CD14-positive monocyte (primary cell): ENCODE results near the gene CCR4. TPM values are rescaled to one million over a fixed set of nuclear protein-coding genes. Genes with fewer than 3 reads are reported as not detected.

Experiments
- DNase-seq, 3 donors: peaks; one replicate each; pipeline ENCODE4 v3.0.0-alpha.2; 2011 to 2022
- H2AFZ ChIP-seq: 2 replicates; pipeline ENCODE4 v1.6.0; 2012; ENCODE audit warnings: mild to moderate bottlenecking, low read depth, low read length, inconsistent platforms; ENCODE audit not compliant: insufficient read depth, poor library complexity, severe bottlenecking
- H3K27ac ChIP-seq, 2 donors: 1 replicate in 1 of 2; 2 replicates in 1 of 2; pipeline ENCODE4 v1.5.1; 2012 to 2013; ENCODE audit warnings: low read length in 2 of 2, control low read depth in 1 of 2, inconsistent platforms in 1 of 2, low read depth in 1 of 2, mild to moderate bottlenecking in 1 of 2
- H3K27me3 ChIP-seq, 2 donors: one replicate each; pipeline versions ENCODE4 v1.6.0 to v1.6.1; 2011 to 2013; ENCODE audit warnings: low read length in 2 of 2; ENCODE audit not compliant: control insufficient read depth in 2 of 2, insufficient read depth in 2 of 2
- H3K36me3 ChIP-seq, 2 donors: replicated peaks in 1 of 2; 1 replicate in 1 of 2; 2 replicates in 1 of 2; pipeline versions ENCODE4 v1.5.1 to v1.6.1; 2012 to 2013; ENCODE audit warnings: low read length in 2 of 2, control low read depth in 1 of 2, inconsistent platforms in 1 of 2, mild to moderate bottlenecking in 1 of 2; ENCODE audit not compliant: insufficient read depth in 2 of 2, control insufficient read depth in 1 of 2
- H3K4me1 ChIP-seq, 2 donors: 1 replicate in 1 of 2; 2 replicates in 1 of 2; pipeline versions ENCODE4 v1.5.1 to v1.6.1; 2012 to 2013; ENCODE audit warnings: low read length in 2 of 2, control low read depth in 1 of 2, inconsistent platforms in 1 of 2, mild to moderate bottlenecking in 1 of 2, moderate library complexity in 1 of 2; ENCODE audit not compliant: insufficient read depth in 2 of 2, control insufficient read depth in 1 of 2
- H3K4me2 ChIP-seq: replicated peaks from 2 replicates; pipeline ENCODE3; 2012; ENCODE audit warnings: low read length, moderate library complexity, mild to moderate bottlenecking; ENCODE audit not compliant: poor library complexity, severe bottlenecking; ENCODE audit errors: extremely low read depth
- H3K4me3 ChIP-seq, 3 experiments: fragments of 200-600 bp in 1 of 3; sonication (generic) in 1 of 3; replicated peaks in 1 of 3; 1 replicate in 2 of 3; 2 replicates in 1 of 3; pipeline ENCODE4 v1.5.1; 2011 to 2013; ENCODE audit warnings: low read length in 3 of 3, mild to moderate bottlenecking in 3 of 3, control low read depth in 2 of 3, low read depth in 2 of 3, inconsistent platforms in 1 of 3, moderate library complexity in 1 of 3
- H3K79me2 ChIP-seq: 2 replicates; pipeline ENCODE4 v1.6.0; 2012; ENCODE audit warnings: mild to moderate bottlenecking, control low read depth, inconsistent platforms, low read length, moderate library complexity; ENCODE audit not compliant: insufficient read depth
- H3K9ac ChIP-seq: 2 replicates; pipeline ENCODE4 v1.6.0; 2017; ENCODE audit warnings: low read length, mild to moderate bottlenecking; ENCODE audit not compliant: insufficient read depth, poor library complexity, severe bottlenecking
- H3K9me3 ChIP-seq, 2 donors: replicated peaks in 1 of 2; 1 replicate in 1 of 2; 2 replicates in 1 of 2; pipeline versions ENCODE4 v1.5.1 to v1.6.1; 2012 to 2013; ENCODE audit warnings: low read length in 2 of 2, control low read depth in 1 of 2; ENCODE audit not compliant: control insufficient read depth in 1 of 2, insufficient read depth in 1 of 2
- H4K20me1 ChIP-seq: 2 replicates; pipeline ENCODE4 v1.6.0; 2012; ENCODE audit warnings: mild to moderate bottlenecking, low read length, control low read depth, moderate library complexity; ENCODE audit not compliant: insufficient read depth
- H3K27ac Mint-ChIP-seq, 7 donors: one replicate each; pipeline ENCODE4 v1.8.0; 2020; ENCODE audit warnings: mild to moderate bottlenecking in 7 of 7, mixed read lengths in 7 of 7, moderate library complexity in 6 of 7, inconsistent platforms in 2 of 7
- H3K27me3 Mint-ChIP-seq, 3 donors: one replicate each; pipeline ENCODE4 v1.8.0; 2021 to 2022; ENCODE audit warnings: low read depth in 3 of 3, mild to moderate bottlenecking in 3 of 3, mixed read lengths in 3 of 3, moderate library complexity in 3 of 3, inconsistent platforms in 1 of 3
- H3K36me3 Mint-ChIP-seq, 2 donors: one replicate each; pipeline ENCODE4 v1.8.0; 2020; ENCODE audit warnings: mixed read lengths in 2 of 2, inconsistent platforms in 1 of 2, mild to moderate bottlenecking in 1 of 2
- H3K4me1 Mint-ChIP-seq: one replicate; pipeline ENCODE4 v1.8.0; 2020; ENCODE audit warnings: mild to moderate bottlenecking, mixed read lengths
- H3K4me3 Mint-ChIP-seq, 2 donors: one replicate each; pipeline ENCODE4 v1.8.0; 2020; ENCODE audit warnings: mild to moderate bottlenecking in 2 of 2, mixed read lengths in 2 of 2, moderate library complexity in 1 of 2
- H3K9me3 Mint-ChIP-seq, 7 donors: one replicate each; pipeline ENCODE4 v1.8.0; 2020 to 2022; ENCODE audit warnings: mixed read lengths in 7 of 7, mild to moderate bottlenecking in 6 of 7, moderate library complexity in 6 of 7, inconsistent platforms in 2 of 7
- WGBS: methylation state at CpG from one replicate; pipeline ENCODE4 v1.1.5; 2013; ENCODE audit warnings: missing lambda C conversion rate; ENCODE audit not compliant: insufficient coverage; 5-methylcytosine and 5-hydroxymethylcytosine counted together
- intact Hi-C, 2 donors: fragments of 100-400 bp; cut with micrococcal nuclease; formaldehyde crosslinking; loops; one replicate each; pipeline versions ENCODE4 v1.15.0 to v1.15.1; 2023
- polyA plus RNA-seq, 3 donors: library from polyadenylated mRNA; depleted of rRNA in 1 of 3; unstranded in 2 of 3; stranded (reverse) in 1 of 3; fragments of 300-500 nt in 2 of 3; fragments of >200 nt in 1 of 3; fragmentation: Illumina TruSeq in 2 of 3; gene quantifications; 1 replicate in 2 of 3; 2 replicates in 1 of 3; pipeline ENCODE4 v1.2.3, GENCODE V29; 2012 to 2021
- TF ChIP-seq, protein P1 (sequence below): fragments of 200-600 bp; IDR thresholded peaks from one replicate; pipeline ENCODE4 v1.8.0; 2022; ENCODE audit warnings: antibody characterized with exemption, mild to moderate bottlenecking

Gene CCR4
- polyA plus RNA-seq, 3 donors, result 0.04 TPM; not detected in 2

DNA sequence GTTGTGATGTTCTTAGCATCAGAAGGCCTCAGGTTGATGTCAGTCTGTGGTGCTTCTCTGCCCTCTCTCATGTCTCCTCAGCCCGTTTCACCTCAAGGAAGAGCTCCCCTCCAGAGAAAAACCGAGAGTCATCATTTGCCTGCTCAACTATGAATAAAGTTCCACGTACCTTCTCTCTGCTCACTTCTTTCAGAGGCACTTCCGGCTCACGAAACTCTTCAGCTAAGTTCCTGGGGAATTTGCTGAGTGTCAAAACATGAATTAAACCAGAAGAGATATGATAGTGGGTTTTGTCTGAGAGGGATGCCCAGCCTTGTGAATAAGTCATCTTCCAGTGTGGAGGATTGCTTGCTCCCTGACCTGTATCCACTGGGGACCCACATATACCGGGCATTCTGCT is 37.7 kb downstream of the CCR4 start:
- DNase-seq, result no peak
- H3K36me3 Mint-ChIP-seq, result peaks cover under 1 to 6% of the 10 kb centered on the region in 2 donors
- no peaks in the 10 kb centered on the region for H4K20me1 ChIP-seq
- no peaks in the 10 kb centered on the region for H3K27me3 ChIP-seq
- no peak overlapping the region for H3K4me3 ChIP-seq
- H3K27me3 Mint-ChIP-seq, result peaks cover 1 to 3% (median 2%) of the 10 kb centered on the region in 3 donors
- H3K4me3 Mint-ChIP-seq, result no peak overlapping the region
- intact Hi-C loops, result no loop called here
- peaks cover 0 to 2% (median 0%) of the 10 kb centered on the region in 7 donors for H3K9me3 Mint-ChIP-seq
- H2AFZ ChIP-seq, result no peak overlapping the region
- H3K9me3 ChIP-seq, result no peaks in the 10 kb centered on the region
- H3K36me3 ChIP-seq, result no peaks in the 10 kb centered on the region
- no peak overlapping the region for H3K27ac Mint-ChIP-seq
- H3K27ac ChIP-seq, result no peak overlapping the region
- peaks cover 5% of the 10 kb centered on the region for H3K4me1 Mint-ChIP-seq
- H3K4me2 ChIP-seq, result no peak overlapping the region
- TF ChIP-seq, protein P1, sequence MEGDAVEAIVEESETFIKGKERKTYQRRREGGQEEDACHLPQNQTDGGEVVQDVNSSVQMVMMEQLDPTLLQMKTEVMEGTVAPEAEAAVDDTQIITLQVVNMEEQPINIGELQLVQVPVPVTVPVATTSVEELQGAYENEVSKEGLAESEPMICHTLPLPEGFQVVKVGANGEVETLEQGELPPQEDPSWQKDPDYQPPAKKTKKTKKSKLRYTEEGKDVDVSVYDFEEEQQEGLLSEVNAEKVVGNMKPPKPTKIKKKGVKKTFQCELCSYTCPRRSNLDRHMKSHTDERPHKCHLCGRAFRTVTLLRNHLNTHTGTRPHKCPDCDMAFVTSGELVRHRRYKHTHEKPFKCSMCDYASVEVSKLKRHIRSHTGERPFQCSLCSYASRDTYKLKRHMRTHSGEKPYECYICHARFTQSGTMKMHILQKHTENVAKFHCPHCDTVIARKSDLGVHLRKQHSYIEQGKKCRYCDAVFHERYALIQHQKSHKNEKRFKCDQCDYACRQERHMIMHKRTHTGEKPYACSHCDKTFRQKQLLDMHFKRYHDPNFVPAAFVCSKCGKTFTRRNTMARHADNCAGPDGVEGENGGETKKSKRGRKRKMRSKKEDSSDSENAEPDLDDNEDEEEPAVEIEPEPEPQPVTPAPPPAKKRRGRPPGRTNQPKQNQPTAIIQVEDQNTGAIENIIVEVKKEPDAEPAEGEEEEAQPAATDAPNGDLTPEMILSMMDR, result no peak
- H3K9ac ChIP-seq, result no peak overlapping the region
- H3K4me1 ChIP-seq, result no peaks in the 10 kb centered on the region
- no peaks in the 10 kb centered on the region for H3K79me2 ChIP-seq
- WGBS, result 93% methylated on average over 2 of the region's 6 CpGs

GRCh38 chr3:32990116-32990515 is 38.7 kb downstream of the CCR4 start:
- Histone ChIP-seq H3K4me2 (no peak overlapping the region), H3K9ac (no peak overlapping the region), H4K20me1 (no peaks in the 10 kb centered on the region), H3K79me2 (no peaks in the 10 kb centered on the region), H3K36me3 (peaks cover 0 to 3% of the 10 kb centered on the region in 2 donors), H3K9me3 (no peaks in the 10 kb centered on the region), H3K4me1 (no peaks in the 10 kb centered on the region), H2AFZ (no peak overlapping the region), H3K27me3 (no peaks in the 10 kb centered on the region), H3K27ac (no peak overlapping the region), H3K4me3 (no peak overlapping the region)
- WGBS, result no CpG with 5 or more reads among the region's 2 CpGs
- Mint-ChIP-seq H3K4me1 (peaks cover 3% of the 10 kb centered on the region), H3K4me3 (no peak overlapping the region), H3K36me3 (peaks cover 7 to 11% of the 10 kb centered on the region in 2 donors), H3K27ac (no peak overlapping the region), H3K27me3 (peaks cover 1 to 3% (median 2%) of the 10 kb centered on the region in 3 donors), H3K9me3 (peaks cover 0 to 2% (median 0%) of the 10 kb centered on the region in 7 donors)
- TF ChIP-seq, protein P1, result no peak
- no peak for DNase-seq
- intact Hi-C loops, result no loop called here
